ENCODE data around the gene TSPAN15. TPM values are rescaled to one million over a fixed set of nuclear protein-coding genes. Genes with fewer than 3 reads are reported as not detected.

TSPAN15 gene
- total and polyA plus RNA-seq, 2 of the 4 experiments (the other 2 are of a cell fraction), result 0.48 TPM; not detected in 1

DNA sequence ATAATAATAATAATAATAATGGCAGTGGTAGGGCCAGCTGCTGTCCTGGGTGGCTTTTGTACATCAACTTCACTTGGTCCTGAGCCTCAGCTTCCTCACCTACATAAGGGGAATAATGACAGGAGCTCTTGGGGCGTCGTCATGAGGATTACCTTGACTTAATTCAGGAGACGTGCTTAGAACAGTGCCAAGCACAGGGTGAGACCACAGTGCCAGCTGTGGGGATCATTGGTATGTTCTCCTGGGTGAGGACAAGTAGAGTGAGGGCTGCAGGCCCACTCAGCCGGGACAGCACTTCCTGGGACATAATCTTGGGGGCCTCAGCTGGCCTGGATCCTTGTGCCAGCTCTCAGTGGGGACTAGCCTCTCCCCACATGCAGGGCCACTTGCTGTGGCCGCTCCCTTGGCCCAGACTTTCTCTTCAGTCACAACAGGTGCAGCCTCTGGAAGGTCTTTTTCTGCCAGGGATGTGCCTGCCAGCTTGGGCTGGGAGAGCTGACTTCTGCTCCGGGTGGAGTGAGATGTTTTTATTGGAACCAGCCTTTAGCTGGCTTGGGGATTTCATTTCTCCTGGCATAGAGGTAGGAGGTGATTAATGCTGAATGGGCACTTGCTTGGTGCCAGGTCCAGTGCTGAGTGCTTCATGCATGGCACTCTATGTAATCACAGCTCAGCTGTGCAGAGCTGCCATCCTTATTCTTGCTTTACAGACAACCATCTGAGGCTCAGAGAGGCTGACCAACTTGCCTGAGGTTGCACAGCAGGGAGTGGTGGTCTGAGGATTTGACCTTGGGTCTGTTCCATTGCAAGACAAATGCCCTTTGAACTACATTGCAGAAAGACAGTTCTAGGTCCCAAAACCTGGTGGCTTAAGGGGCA lies 45.3 kb downstream of the TSPAN15 start:
- Histone ChIP-seq H3K79me1 (ENCODE audit: low read depth in 1 of 2, low read length in 2 of 2) (no peaks in the 10 kb centered on the region), H3K4me2 (ENCODE audit: low read depth, low read length) (no peak overlapping the region), H3K18ac (ENCODE audit: low read depth, low read length) (no peak overlapping the region), H3K36me3 (ENCODE audit: control insufficient read depth, insufficient read depth, low read length) (no peaks in the 10 kb centered on the region), H4K5ac (ENCODE audit: low read depth, low read length) (no peak overlapping the region), H3K27me3 (ENCODE audit: control insufficient read depth, insufficient read depth, low read length) (peaks cover 64% of the 10 kb centered on the region), H3K27ac (ENCODE audit: insufficient read depth, low read length) (no peak overlapping the region), H4K20me1 (ENCODE audit: insufficient read depth, low read length) (no peaks in the 10 kb centered on the region), H4K91ac (ENCODE audit: insufficient read depth, low read depth, low read length) (no peak overlapping the region), H4K8ac (ENCODE audit: low read depth in 2 of 2, low read length in 2 of 2) (no peak overlapping the region), H3K9me3 (ENCODE audit: control insufficient read depth, insufficient read depth, low read length) (no peaks in the 10 kb centered on the region), H2AK5ac (ENCODE audit: low read depth, low read length) (no peak overlapping the region), H2BK20ac (ENCODE audit: low read depth, low read length) (no peak overlapping the region), H3K4ac (ENCODE audit: low read depth, low read length) (no peak overlapping the region), H3K23ac (ENCODE audit: low read depth, low read length) (no peak overlapping the region), H3K4me1 (ENCODE audit: control insufficient read depth, insufficient read depth, low read length) (no peaks in the 10 kb centered on the region), H3K4me3 (ENCODE audit: insufficient read depth, low read depth, low read length) (no peak overlapping the region), H2AFZ (replicated peaks; ENCODE audit: low read length, poor library complexity) (no peak overlapping the region), H3K14ac (replicated peaks; ENCODE audit: low read depth, low read length) (no peak overlapping the region), H3K9me1 (ENCODE audit: insufficient read depth, low read length) (no peaks in the 10 kb centered on the region), H2BK5ac (ENCODE audit: low read depth, low read length, poor library complexity, severe bottlenecking) (no peak overlapping the region), H3K9ac (ENCODE audit: low read depth, low read length) (no peak overlapping the region), H2BK15ac (ENCODE audit: low read depth, low read length) (no peak overlapping the region), H3K56ac (ENCODE audit: extremely low read depth, insufficient read depth, low read length) (no peak overlapping the region), H2BK120ac (ENCODE audit: low read depth, low read length) (no peak overlapping the region), H2AK9ac (replicated peaks; ENCODE audit: low read depth, low read length, poor library complexity) (no peak overlapping the region)
- in situ Hi-C loops (cut with MboI; ENCODE audit: low sequenced_read_pairs), result no loop called here
- no peak for DNase-seq
- no TSS peak for BruUV-seq (replicated peaks)
- no peak for ATAC-seq (ENCODE audit: low read depth)
- intact Hi-C loops (cut with micrococcal nuclease), result no loop called here
- dilution Hi-C loops (cut with HindIII; ENCODE audit: low sequenced_read_pairs, unreplicated experiment), result no loop called here
- POLR2A ChIA-PET (ENCODE audit: unreplicated experiment), result no interaction called here
- CTCF ChIA-PET, result no interaction called here
- WGBS, 2 experiments (ENCODE audit: extremely low coverage in 2 of 2, insufficient read length in 1 of 2), result no CpG with 5 or more reads among the region's 6 CpGs
- TF ChIP-seq, protein P1, sequence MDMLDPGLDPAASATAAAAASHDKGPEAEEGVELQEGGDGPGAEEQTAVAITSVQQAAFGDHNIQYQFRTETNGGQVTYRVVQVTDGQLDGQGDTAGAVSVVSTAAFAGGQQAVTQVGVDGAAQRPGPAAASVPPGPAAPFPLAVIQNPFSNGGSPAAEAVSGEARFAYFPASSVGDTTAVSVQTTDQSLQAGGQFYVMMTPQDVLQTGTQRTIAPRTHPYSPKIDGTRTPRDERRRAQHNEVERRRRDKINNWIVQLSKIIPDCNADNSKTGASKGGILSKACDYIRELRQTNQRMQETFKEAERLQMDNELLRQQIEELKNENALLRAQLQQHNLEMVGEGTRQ (IDR thresholded peaks at IDR 0.05; ENCODE audit: low read depth, low read length), result no peak
- no peak for TF ChIP-seq CHD1 (IDR thresholded peaks at IDR 0.05; ENCODE audit: low read depth, low read length)
- no peak for TF ChIP-seq POLR2A (IDR thresholded peaks at IDR 0.05; ENCODE audit: low read depth, low read length)
- TF ChIP-seq MAFK (IDR thresholded peaks at IDR 0.05; ENCODE audit: low read depth, low read length), result no peak
- no peak for TF ChIP-seq MAZ (IDR thresholded peaks at IDR 0.05; ENCODE audit: borderline replicate concordance, low read depth, low read length)
- TF ChIP-seq, protein P2, sequence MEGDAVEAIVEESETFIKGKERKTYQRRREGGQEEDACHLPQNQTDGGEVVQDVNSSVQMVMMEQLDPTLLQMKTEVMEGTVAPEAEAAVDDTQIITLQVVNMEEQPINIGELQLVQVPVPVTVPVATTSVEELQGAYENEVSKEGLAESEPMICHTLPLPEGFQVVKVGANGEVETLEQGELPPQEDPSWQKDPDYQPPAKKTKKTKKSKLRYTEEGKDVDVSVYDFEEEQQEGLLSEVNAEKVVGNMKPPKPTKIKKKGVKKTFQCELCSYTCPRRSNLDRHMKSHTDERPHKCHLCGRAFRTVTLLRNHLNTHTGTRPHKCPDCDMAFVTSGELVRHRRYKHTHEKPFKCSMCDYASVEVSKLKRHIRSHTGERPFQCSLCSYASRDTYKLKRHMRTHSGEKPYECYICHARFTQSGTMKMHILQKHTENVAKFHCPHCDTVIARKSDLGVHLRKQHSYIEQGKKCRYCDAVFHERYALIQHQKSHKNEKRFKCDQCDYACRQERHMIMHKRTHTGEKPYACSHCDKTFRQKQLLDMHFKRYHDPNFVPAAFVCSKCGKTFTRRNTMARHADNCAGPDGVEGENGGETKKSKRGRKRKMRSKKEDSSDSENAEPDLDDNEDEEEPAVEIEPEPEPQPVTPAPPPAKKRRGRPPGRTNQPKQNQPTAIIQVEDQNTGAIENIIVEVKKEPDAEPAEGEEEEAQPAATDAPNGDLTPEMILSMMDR (conservative IDR thresholded peaks at IDR 0.05; ENCODE audit: low read depth, low read length), result no peak
- no peak for TF ChIP-seq BHLHE40 (IDR thresholded peaks at IDR 0.05; ENCODE audit: low read depth, low read length)
- no peak for TF ChIP-seq RCOR1 (IDR thresholded peaks at IDR 0.05; ENCODE audit: insufficient replicate concordance, low read length)
- no peak for TF ChIP-seq FOS (IDR thresholded peaks at IDR 0.05; ENCODE audit: low read depth, low read length)
- no peak for TF ChIP-seq NFE2L2 (IDR thresholded peaks at IDR 0.05; ENCODE audit: low read depth, low read length)
- TF ChIP-seq RAD21 (IDR thresholded peaks at IDR 0.05; ENCODE audit: low read length), result no peak
- TF ChIP-seq, protein P3, sequence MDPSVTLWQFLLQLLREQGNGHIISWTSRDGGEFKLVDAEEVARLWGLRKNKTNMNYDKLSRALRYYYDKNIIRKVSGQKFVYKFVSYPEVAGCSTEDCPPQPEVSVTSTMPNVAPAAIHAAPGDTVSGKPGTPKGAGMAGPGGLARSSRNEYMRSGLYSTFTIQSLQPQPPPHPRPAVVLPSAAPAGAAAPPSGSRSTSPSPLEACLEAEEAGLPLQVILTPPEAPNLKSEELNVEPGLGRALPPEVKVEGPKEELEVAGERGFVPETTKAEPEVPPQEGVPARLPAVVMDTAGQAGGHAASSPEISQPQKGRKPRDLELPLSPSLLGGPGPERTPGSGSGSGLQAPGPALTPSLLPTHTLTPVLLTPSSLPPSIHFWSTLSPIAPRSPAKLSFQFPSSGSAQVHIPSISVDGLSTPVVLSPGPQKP (IDR thresholded peaks at IDR 0.05; ENCODE audit: borderline replicate concordance, low read depth, low read length), result no peak
- TF ChIP-seq MXI1 (IDR thresholded peaks at IDR 0.05; ENCODE audit: borderline replicate concordance, low read depth, low read length), result no peak
- no peak for TF ChIP-seq SMC3 (IDR thresholded peaks at IDR 0.05; ENCODE audit: low read depth, low read length)
- no peak for TF ChIP-seq RFX5 (IDR thresholded peaks at IDR 0.05; ENCODE audit: low read depth, low read length)
